Mesenchymal stem cell (in vitro differentiated cells and primary cell): Measurements from ENCODE around the gene EXD3.
A peak's percentile ranks its signal among the peaks of the same experiment; 100 is the strongest.

ENCODE experiments used
- DNase-seq: peaks from one replicate; pipeline ENCODE4 v3.0.0-alpha.2; 2013
- H2AFZ ChIP-seq: one replicate; pipeline ENCODE4 v1.6.1; 2013; ENCODE audit warnings: low read depth, mild to moderate bottlenecking, control low read depth, inconsistent platforms, low read length, moderate library complexity
- H2AK5ac ChIP-seq: 2 replicates; pipeline ENCODE4 v1.6.1; 2013; ENCODE audit warnings: low read length, moderate library complexity, mild to moderate bottlenecking, inconsistent platforms; ENCODE audit not compliant: severe bottlenecking
- H2BK120ac ChIP-seq: one replicate; pipeline ENCODE4 v1.6.1; 2013; ENCODE audit warnings: low read depth, mild to moderate bottlenecking, inconsistent platforms, low read length, moderate library complexity
- H2BK12ac ChIP-seq, 2 experiments: one replicate each; pipeline ENCODE4 v1.6.1; 2013; ENCODE audit warnings: inconsistent platforms in 2 of 2, low read length in 2 of 2, mild to moderate bottlenecking in 2 of 2, moderate library complexity in 2 of 2, control low read depth in 1 of 2
- H2BK15ac ChIP-seq: one replicate; pipeline ENCODE4 v1.6.1; 2013; ENCODE audit warnings: mild to moderate bottlenecking, low read depth, inconsistent platforms; ENCODE audit not compliant: poor library complexity, severe bottlenecking
- H2BK5ac ChIP-seq: 2 replicates; pipeline ENCODE4 v1.6.1; 2013; ENCODE audit warnings: low read depth, mild to moderate bottlenecking, low read length, control low read depth, inconsistent platforms; ENCODE audit not compliant: poor library complexity, severe bottlenecking
- H3K14ac ChIP-seq, 2 experiments: one replicate each; pipeline ENCODE4 v1.6.1; 2013; ENCODE audit warnings: inconsistent platforms in 2 of 2, low read length in 2 of 2, control low read depth in 1 of 2, mild to moderate bottlenecking in 1 of 2, moderate library complexity in 1 of 2
- H3K18ac ChIP-seq, 2 experiments: one replicate each; pipeline ENCODE4 v1.6.1; 2013; ENCODE audit warnings: inconsistent platforms in 2 of 2, low read length in 2 of 2, control low read depth in 1 of 2, low read depth in 1 of 2, mild to moderate bottlenecking in 1 of 2
- H3K23ac ChIP-seq, 2 experiments: one replicate each; pipeline ENCODE4 v1.6.1; 2013; ENCODE audit warnings: inconsistent platforms in 2 of 2, low read length in 2 of 2, mild to moderate bottlenecking in 2 of 2, moderate library complexity in 2 of 2, control low read depth in 1 of 2
- H3K27ac ChIP-seq: 2 replicates; pipeline ENCODE4 v1.5.1; 2013; ENCODE audit warnings: mild to moderate bottlenecking, moderate library complexity, low read length, control low read depth, inconsistent platforms; ENCODE audit not compliant: poor library complexity, severe bottlenecking
- H3K27me3 ChIP-seq, 2 experiments: 2 replicates each; pipeline versions ENCODE4 v1.6.1 to v1.7.0; 2013; ENCODE audit warnings: low read length in 2 of 2, mild to moderate bottlenecking in 2 of 2, moderate library complexity in 2 of 2, control low read depth in 1 of 2, inconsistent platforms in 1 of 2; ENCODE audit not compliant: control insufficient read depth in 1 of 2, insufficient read depth in 1 of 2
- H3K36me3 ChIP-seq, 2 experiments: 2 replicates each; pipeline versions ENCODE4 v1.6.1 to v1.7.0; 2013; ENCODE audit warnings: low read length in 2 of 2, control low read depth in 1 of 2, inconsistent platforms in 1 of 2, low read depth in 1 of 2, mild to moderate bottlenecking in 1 of 2; ENCODE audit not compliant: insufficient read depth in 2 of 2, control insufficient read depth in 1 of 2
- H3K4ac ChIP-seq, 2 experiments: one replicate each; pipeline ENCODE4 v1.6.1; 2013; ENCODE audit warnings: inconsistent platforms in 2 of 2, low read length in 2 of 2, mild to moderate bottlenecking in 2 of 2, moderate library complexity in 2 of 2, control low read depth in 1 of 2, low read depth in 1 of 2
- H3K4me1 ChIP-seq: 2 replicates; pipeline ENCODE4 v1.6.1; 2013; ENCODE audit warnings: low read depth, low read length, control low read depth; ENCODE audit not compliant: control insufficient read depth, insufficient read depth
- H3K4me2 ChIP-seq: 2 replicates; pipeline ENCODE4 v1.6.1; 2013; ENCODE audit warnings: low read length, mild to moderate bottlenecking, inconsistent platforms; ENCODE audit not compliant: poor library complexity, severe bottlenecking
- H3K4me3 ChIP-seq, 2 experiments: 2 replicates each; pipeline versions ENCODE4 v1.5.1 to v1.7.0; 2013; ENCODE audit warnings: low read length in 2 of 2, mild to moderate bottlenecking in 2 of 2, control low read depth in 1 of 2, low read depth in 1 of 2; ENCODE audit not compliant: insufficient read depth in 1 of 2
- H3K79me1 ChIP-seq: replicated peaks from 2 replicates; pipeline ENCODE4 v1.6.1; 2013; ENCODE audit warnings: mild to moderate bottlenecking, control low read depth, low read length, inconsistent platforms; ENCODE audit not compliant: poor library complexity, severe bottlenecking
- H3K9ac ChIP-seq: 2 replicates; pipeline ENCODE4 v1.7.0; 2013; ENCODE audit warnings: mild to moderate bottlenecking, low read length, moderate library complexity
- H3K9me3 ChIP-seq: 2 replicates; pipeline ENCODE4 v1.7.0; 2013; ENCODE audit warnings: mild to moderate bottlenecking, low read length; ENCODE audit not compliant: control insufficient read depth
- H4K8ac ChIP-seq: one replicate; pipeline ENCODE4 v1.6.1; 2013; ENCODE audit warnings: inconsistent platforms, mild to moderate bottlenecking, low read length, moderate library complexity
- H4K91ac ChIP-seq: one replicate; pipeline ENCODE4 v1.6.1; 2013; ENCODE audit warnings: mild to moderate bottlenecking, low read length, inconsistent platforms
- WGBS: methylation state at CpG from one replicate; pipeline ENCODE4 v1.1.7; 2013; ENCODE audit warnings: mixed read lengths; 5-methylcytosine and 5-hydroxymethylcytosine counted together

EXD3 gene

GRCh38 chr9:137403269-137403668 lies 19.7 kb downstream of the EXD3 start:
- Histone ChIP-seq H2BK15ac (no peak overlapping the region), H2AK5ac (no peak overlapping the region), H4K91ac (no peak overlapping the region), H2AFZ (no peak overlapping the region), H3K27ac (no peak overlapping the region), H2BK5ac (no peak overlapping the region), H3K4ac (no peak overlapping the region), H3K4me1 (peaks cover 19% of the 10 kb centered on the region), H3K79me1 (peaks cover 26% of the 10 kb centered on the region), H2BK12ac (no peak overlapping the region), H2BK120ac (no peak overlapping the region), H3K18ac (no peak overlapping the region), H3K14ac (peak overlapping the region in 1 of 2 experiments; percentile 9), H3K27me3 (no peaks in the 10 kb centered on the region), H3K36me3 (peaks cover 0 to 20% of the 10 kb centered on the region in 2 experiments), H3K9ac (no peak overlapping the region), H3K23ac (no peak overlapping the region), H3K9me3 (no peaks in the 10 kb centered on the region), H3K4me3 (no peak overlapping the region), H4K8ac (no peak overlapping the region), H3K4me2 (no peak overlapping the region)
- 94% methylated on average over 15 of the region's 15 CpGs for WGBS
- DNase-seq: no peak

DNA sequence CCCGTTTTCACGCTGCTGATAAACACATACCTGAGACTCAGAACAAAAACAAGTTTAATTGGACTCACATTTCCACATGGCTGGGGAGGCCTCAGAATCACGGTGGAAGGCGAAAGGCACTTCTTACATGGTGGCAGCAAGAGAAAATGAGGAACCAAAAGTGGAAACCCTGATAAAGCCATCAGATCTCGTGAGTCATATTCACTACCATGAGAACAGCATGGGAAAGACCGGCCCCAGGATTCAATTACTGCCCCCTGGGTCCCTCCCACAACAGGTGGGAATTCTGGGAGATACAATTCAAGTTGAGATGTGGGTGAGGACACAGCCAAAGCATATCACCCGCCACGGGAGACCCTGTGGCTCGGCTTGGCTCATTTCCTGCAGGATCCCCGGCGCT lies 20.2 kb downstream of the EXD3 start:
- no peak overlapping the region for H3K9ac ChIP-seq
- WGBS: 97% methylated on average over 10 of the region's 11 CpGs

GRCh38 chr9:137398561-137399468 lies 24.1 kb downstream of the EXD3 start:
- Histone ChIP-seq H4K91ac (peak overlapping the region; percentile 69), H3K14ac (no peak overlapping the region), H3K27me3 (no peaks in the 10 kb centered on the region), H3K9ac (no peak overlapping the region), H3K23ac (no peak overlapping the region), H3K4ac (no peak overlapping the region), H4K8ac (no peak overlapping the region), H3K27ac (no peak overlapping the region), H2BK5ac (no peak overlapping the region), H2BK15ac (no peak overlapping the region), H3K4me3 (no peak overlapping the region), H3K9me3 (peaks cover 2% of the 10 kb centered on the region), H3K79me1 (peaks cover 14% of the 10 kb centered on the region), H2AFZ (no peak overlapping the region), H2BK12ac (no peak overlapping the region), H3K4me2 (no peak overlapping the region), H2AK5ac (no peak overlapping the region), H2BK120ac (no peak overlapping the region), H3K36me3 (peaks cover 0 to 26% of the 10 kb centered on the region in 2 experiments), H3K18ac (no peak overlapping the region), H3K4me1 (peaks cover 17% of the 10 kb centered on the region)
- no peak for DNase-seq
- WGBS: 95% methylated on average over 60 of the region's 60 CpGs

More for the DNA sequence above, 20.2 kb downstream of the EXD3 start:
- no peaks in the 10 kb centered on the region for H3K27me3 ChIP-seq
- no peak overlapping the region for H2AFZ ChIP-seq
- no peak overlapping the region for H3K4ac ChIP-seq
- H2BK12ac ChIP-seq: no peak overlapping the region
- H2BK120ac ChIP-seq: no peak overlapping the region
- H3K14ac ChIP-seq: peak overlapping the region in 1 of 2 experiments; percentile 9
- H3K4me3 ChIP-seq: no peak overlapping the region
- H3K79me1 ChIP-seq: peaks cover 28% of the 10 kb centered on the region
- H3K4me2 ChIP-seq: no peak overlapping the region
- H2BK15ac ChIP-seq: no peak overlapping the region
- no peak overlapping the region for H4K91ac ChIP-seq
- peaks cover 22% of the 10 kb centered on the region for H3K4me1 ChIP-seq
- no peak overlapping the region for H3K23ac ChIP-seq
- peaks cover 0 to 20% of the 10 kb centered on the region in 2 experiments for H3K36me3 ChIP-seq
- H4K8ac ChIP-seq: no peak overlapping the region
- no peak overlapping the region for H2BK5ac ChIP-seq
- no peak overlapping the region for H3K27ac ChIP-seq
- no peaks in the 10 kb centered on the region for H3K9me3 ChIP-seq
- DNase-seq: no peak
- no peak overlapping the region for H3K18ac ChIP-seq
- H2AK5ac ChIP-seq: no peak overlapping the region

- H2BK15ac ChIP-seq: no peak overlapping the region
- H2AFZ ChIP-seq: no peak overlapping the region
- no peak overlapping the region for H3K4me2 ChIP-seq
- H3K27ac ChIP-seq: no peak overlapping the region
- H3K4me1 ChIP-seq: peaks cover 15% of the 10 kb centered on the region
- H2BK120ac ChIP-seq: no peak overlapping the region
- no peak overlapping the region for H3K4ac ChIP-seq
- H4K8ac ChIP-seq: no peak overlapping the region
- H3K14ac ChIP-seq: no peak overlapping the region
- H3K9ac ChIP-seq: no peak overlapping the region
- no peak for DNase-seq
- no peak overlapping the region for H2AK5ac ChIP-seq
- no peak overlapping the region for H2BK12ac ChIP-seq
- no peak overlapping the region for H3K23ac ChIP-seq
- H3K27me3 ChIP-seq: no peaks in the 10 kb centered on the region
- no peak overlapping the region for H2BK5ac ChIP-seq
- H3K9me3 ChIP-seq: peaks cover 2% of the 10 kb centered on the region
- H3K4me3 ChIP-seq: no peak overlapping the region
- no peak overlapping the region for H4K91ac ChIP-seq
- peaks cover 8% of the 10 kb centered on the region for H3K79me1 ChIP-seq
- no peak overlapping the region for H3K18ac ChIP-seq
- H3K36me3 ChIP-seq: peaks cover 0 to 25% of the 10 kb centered on the region in 2 experiments
- 95% methylated on average over 19 of the region's 20 CpGs for WGBS
Observed at GRCh38 chr9:137397675-137398423, 25.1 kb downstream of the EXD3 start.
